ENCODE data around the gene PATJ. TPM values are rescaled to one million over a fixed set of nuclear protein-coding genes. Genes with fewer than 3 reads are reported as not detected.
"Not testable (repeated sequence)": the region's sequence is repeated elsewhere in the genome, so short reads cannot be mapped to it uniquely, and the experiment has no call there.

The PATJ gene
- total RNA-seq, 2 donors from 2014 or later: 21.6 to 25.3 TPM

DNA sequence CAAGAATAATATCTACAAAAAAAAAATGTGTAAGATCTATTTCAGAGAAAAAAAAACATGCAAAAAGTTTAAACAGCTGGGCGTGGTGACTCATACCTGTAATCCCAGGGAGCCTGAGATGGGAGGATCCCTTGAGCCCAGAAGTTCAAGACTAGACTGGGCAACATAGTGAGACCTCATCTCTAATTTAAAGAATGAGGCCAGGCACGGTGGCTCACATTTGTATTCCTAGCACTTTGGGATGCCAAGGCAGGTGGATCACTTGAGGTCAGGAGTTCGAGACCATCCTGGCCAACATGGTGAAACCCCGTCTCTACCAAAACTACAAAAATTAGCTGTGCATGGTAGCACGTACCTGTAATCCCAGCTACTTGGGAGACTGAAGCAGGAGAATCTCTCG lies 443.0 kb downstream of the PATJ start:
- not testable (repeated sequence) for H3K4me1 Mint-ChIP-seq (ENCODE audit: low read depth); ATAC-seq (replicated peaks in 1 of 2); H3K27me3 Mint-ChIP-seq (ENCODE audit: low read depth); H3K36me3 Mint-ChIP-seq (ENCODE audit: insufficient read depth in 2 of 2); H3K4me3 Mint-ChIP-seq; H3K9me3 Mint-ChIP-seq; DNase-seq; H3K27ac Mint-ChIP-seq

DNA sequence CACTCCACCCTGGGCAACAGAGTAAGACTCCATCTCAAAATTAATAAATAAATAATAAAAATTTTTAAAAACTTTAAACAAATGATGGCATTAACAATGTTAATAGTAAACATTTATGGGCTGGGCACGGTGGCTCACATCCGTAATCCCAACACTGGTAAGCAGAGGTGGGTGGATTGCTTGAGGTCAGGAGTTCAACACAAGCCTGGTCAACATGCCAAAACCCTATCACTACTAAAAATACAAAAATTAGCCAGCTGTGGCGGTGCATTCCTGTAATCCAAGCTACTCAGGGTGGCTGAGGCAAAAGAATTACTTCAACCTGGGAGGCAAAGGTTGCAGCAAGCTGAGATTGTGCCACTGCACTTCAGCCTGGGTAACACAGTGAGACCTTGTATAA lies 443.4 kb downstream of the PATJ start:
- DNase-seq: no peak
- Mint-ChIP-seq H3K27me3 (ENCODE audit: low read depth) (no peaks in the 10 kb centered on the region), H3K4me1 (ENCODE audit: low read depth) (no peaks in the 10 kb centered on the region), H3K4me3 (no peak overlapping the region), H3K36me3 (ENCODE audit: insufficient read depth in 2 of 2) (no peaks in the 10 kb centered on the region), H3K27ac (no peak overlapping the region), H3K9me3 (no peaks in the 10 kb centered on the region)
- ATAC-seq (replicated peaks in 1 of 2): no peak

DNA sequence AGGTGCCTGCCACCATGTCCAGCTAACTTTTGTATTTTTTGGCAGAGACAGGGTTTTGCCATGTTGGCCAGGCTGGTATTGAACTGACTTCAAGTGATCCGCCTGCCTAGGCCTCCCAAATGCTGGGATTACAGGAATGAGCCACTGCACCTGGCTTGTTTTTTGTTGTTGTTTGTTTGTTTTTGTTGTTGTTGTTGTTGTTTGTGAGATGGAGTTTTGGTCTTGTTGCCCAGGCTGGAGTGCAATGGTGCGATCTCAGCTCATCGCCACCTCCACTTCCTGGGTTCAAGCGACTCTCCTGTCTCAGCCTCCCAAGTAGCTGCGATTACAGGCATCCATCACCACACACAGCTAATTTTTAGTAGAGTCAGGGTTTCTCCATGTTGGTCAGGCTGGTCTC lies 445.3 kb downstream of the PATJ start:
- Mint-ChIP-seq H3K4me3 (no peak overlapping the region), H3K27me3 (ENCODE audit: low read depth) (no peaks in the 10 kb centered on the region), H3K27ac (no peak overlapping the region), H3K9me3 (no peaks in the 10 kb centered on the region), H3K4me1 (ENCODE audit: low read depth) (no peaks in the 10 kb centered on the region), H3K36me3 (ENCODE audit: insufficient read depth in 2 of 2) (no peaks in the 10 kb centered on the region)
- no peak for DNase-seq
- ATAC-seq (replicated peaks in 1 of 2): no peak

DNA sequence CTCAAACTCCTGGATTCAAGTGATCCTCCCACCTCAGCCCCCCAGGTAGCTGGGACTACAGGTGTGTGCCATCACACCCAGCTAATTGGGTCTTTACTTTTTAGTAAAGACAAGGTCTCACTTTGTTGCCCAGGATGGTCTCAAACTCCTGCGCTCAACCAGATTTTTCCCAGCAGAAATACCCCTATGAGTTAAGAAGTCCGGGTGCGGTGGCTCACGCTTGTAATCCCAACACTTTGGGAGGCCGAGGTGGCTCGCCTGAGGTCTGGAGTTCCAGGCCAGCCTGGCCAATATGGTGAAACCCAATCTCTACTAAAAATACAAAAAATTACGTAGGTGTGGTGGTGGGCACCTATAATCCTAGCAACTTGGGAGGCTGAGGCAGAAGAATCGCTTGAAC lies 445.8 kb downstream of the PATJ start:
- no peaks in the 10 kb centered on the region for H3K36me3 Mint-ChIP-seq (ENCODE audit: insufficient read depth in 2 of 2)
- no peaks in the 10 kb centered on the region for H3K9me3 Mint-ChIP-seq
- H3K27ac Mint-ChIP-seq: no peak overlapping the region

DNA sequence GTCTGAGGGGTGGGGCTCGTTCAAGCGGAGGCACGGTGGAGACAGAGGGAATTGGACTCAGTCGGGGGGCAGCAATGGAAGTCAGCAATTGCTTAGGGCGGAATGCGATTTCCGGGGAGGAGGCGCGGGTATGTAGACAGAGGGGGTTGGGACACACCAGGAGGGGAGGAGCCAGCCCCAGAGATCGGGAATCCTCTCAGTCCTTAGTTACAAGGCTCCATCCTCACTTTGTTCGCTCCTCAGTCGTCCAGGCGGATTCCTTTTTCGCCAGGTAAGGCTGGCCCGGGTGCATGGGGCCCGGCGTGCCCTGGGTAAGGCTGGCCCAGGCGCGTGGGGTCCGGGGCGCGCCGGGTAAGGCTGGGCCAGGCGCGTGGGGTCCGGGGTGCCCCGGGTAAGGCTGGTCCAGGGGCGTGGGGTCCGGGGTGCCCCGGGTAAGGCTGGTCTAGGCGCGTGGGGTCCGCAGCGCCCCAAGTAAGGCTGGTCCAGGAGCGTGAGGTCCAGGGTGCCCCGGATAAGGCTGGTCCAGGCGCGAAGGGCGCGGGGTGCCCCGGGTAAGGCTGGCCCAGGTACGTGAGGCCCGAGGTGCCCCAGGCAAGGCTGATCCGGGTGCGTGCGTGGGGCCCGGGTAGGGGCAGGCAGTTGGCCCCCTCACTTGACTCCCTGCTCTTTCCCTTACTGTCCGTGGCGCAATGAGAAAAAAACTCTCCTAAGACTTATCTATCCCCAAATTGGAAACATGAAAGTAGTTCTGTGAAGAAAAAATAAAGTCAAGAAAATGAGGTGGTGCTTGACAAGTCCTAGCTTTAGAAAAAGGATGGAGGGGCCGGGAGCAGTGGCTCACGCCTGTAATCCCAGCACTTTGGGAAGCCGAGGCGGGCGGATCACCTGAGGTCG lies 452.6 kb downstream of the PATJ start, which contains the start of gene L1TD1:
Gene L1TD1 (plus strand): TSS at position 199 of the 894 bp plus-strand sequence. CDS start 11,780 bp downstream, outside the sequence.
- Mint-ChIP-seq H3K4me3 (peak within 1 kb of the TSS in 1 of 2 donors; percentile 29), H3K27me3 (ENCODE audit: low read depth) (peaks cover 21% of the 10 kb centered on the region), H3K9me3 (no peaks in the 10 kb centered on the region), H3K27ac (no peak within 1 kb of the TSS), H3K4me1 (ENCODE audit: low read depth) (no peaks in the 10 kb centered on the region), H3K36me3 (ENCODE audit: insufficient read depth in 2 of 2) (peaks cover 0 to 4% of the 10 kb centered on the region in 2 donors)
- ATAC-seq (replicated peaks in 1 of 2) (no peak), DNase-seq (no peak)

More for the DNA sequence above, 445.8 kb downstream of the PATJ start:
- ATAC-seq (replicated peaks in 1 of 2) (no peak), DNase-seq (no peak)
- Mint-ChIP-seq H3K27me3 (ENCODE audit: low read depth) (no peaks in the 10 kb centered on the region), H3K4me1 (ENCODE audit: low read depth) (no peaks in the 10 kb centered on the region), H3K4me3 (no peak overlapping the region)

DNA sequence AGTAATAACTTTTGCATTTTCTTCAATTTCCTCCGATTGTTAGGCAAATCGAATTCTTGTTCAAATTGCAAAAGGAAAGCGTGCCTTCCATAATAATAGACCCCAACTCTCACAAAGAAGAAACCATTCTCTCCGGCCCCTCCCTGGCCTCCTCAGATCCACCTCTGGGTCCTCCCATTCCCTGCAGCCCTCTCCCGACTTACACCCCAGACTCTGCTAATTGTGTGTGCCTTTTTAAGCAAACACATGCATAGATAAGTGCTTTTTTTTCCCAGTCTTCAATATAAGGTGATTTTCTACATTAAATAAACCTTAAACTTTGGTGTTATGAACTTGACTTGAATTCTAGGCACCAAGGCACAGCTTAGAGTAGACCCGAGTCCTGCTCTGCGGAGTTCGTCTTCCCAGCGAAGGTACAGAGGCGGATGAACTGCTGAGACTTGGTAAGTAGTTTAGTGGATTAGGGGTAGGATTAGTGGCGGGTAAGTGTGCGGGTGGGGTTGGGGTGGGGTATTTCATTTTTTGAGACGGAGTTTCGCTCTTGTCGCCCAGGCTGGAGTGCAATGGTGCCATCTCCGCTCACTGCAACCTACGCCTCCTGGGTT lies 453.9 kb downstream of the PATJ start:
- no peak for DNase-seq
- Mint-ChIP-seq H3K4me1 (ENCODE audit: low read depth) (no peaks in the 10 kb centered on the region), H3K9me3 (no peaks in the 10 kb centered on the region), H3K27me3 (ENCODE audit: low read depth) (peaks cover 21% of the 10 kb centered on the region), H3K36me3 (ENCODE audit: insufficient read depth in 2 of 2) (peaks cover 0 to 4% of the 10 kb centered on the region in 2 donors), H3K27ac (no peak overlapping the region), H3K4me3 (no peak overlapping the region)
- no peak for ATAC-seq (replicated peaks in 1 of 2)

DNA sequence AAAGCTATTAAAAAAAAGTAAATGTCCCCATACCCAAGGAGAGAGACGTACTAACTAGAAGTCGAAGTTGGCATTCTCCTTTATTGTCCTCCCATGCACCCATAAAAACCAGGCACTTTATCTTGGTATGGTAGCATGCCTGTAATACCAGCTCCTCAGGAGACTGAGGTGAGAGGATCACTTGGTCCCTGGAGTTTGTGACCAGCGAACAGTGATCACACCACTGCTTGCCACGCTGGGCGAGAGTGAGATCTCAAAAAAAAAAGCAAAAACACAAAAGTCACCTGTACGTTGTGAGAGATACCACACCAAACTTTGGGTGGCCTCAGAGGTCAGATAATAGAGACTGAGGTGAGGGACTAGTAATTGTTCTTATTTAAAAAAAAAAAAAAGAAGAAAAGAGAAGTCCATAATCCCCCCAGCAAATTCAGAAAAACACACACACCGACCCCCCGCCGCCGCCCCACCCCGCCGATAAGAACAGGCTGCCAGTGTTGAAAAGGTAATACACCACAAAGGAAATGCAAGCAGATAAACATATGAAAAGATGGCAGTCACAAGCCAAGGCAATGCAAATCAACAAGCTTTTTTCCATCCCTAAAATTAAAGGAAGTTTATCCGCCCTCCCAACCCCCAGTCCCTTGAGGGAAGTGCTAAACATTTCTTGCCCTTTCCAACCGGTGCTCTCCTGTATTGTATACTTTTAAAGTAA lies 455.9 kb downstream of the PATJ start:
- H3K36me3 Mint-ChIP-seq (ENCODE audit: insufficient read depth in 2 of 2): peaks cover 0 to 4% of the 10 kb centered on the region in 2 donors
- DNase-seq: no peak
- H3K9me3 Mint-ChIP-seq: no peaks in the 10 kb centered on the region
- peaks cover 21% of the 10 kb centered on the region for H3K27me3 Mint-ChIP-seq (ENCODE audit: low read depth)
- ATAC-seq (replicated peaks in 1 of 2): no peak
- no peak overlapping the region for H3K27ac Mint-ChIP-seq
- H3K4me1 Mint-ChIP-seq (ENCODE audit: low read depth): no peaks in the 10 kb centered on the region
- no peak overlapping the region for H3K4me3 Mint-ChIP-seq

DNA sequence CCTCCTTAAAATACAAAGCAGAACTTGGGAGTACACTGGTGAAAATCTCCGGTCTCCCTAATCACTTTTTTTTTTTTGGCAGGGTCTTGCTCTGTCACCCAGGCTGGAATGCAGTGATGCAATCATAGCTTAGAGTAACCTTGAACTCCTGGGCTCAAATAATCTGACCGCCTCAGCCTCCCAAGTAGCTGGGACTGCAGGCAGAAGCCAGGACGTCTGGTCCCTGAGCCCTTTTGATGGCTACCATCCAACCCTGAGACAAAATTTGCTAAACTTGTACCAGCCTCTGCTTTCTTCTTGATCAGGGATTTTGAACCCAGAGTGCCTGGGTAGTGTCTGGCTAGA lies 456.5 kb downstream of the PATJ start:
- peaks cover 21% of the 10 kb centered on the region for H3K27me3 Mint-ChIP-seq (ENCODE audit: low read depth)
- no peak overlapping the region for H3K27ac Mint-ChIP-seq
- H3K36me3 Mint-ChIP-seq (ENCODE audit: insufficient read depth in 2 of 2): peaks cover 0 to 4% of the 10 kb centered on the region in 2 donors
- ATAC-seq (replicated peaks in 1 of 2): no peak
- no peak overlapping the region for H3K4me3 Mint-ChIP-seq
- no peaks in the 10 kb centered on the region for H3K4me1 Mint-ChIP-seq (ENCODE audit: low read depth)
- H3K9me3 Mint-ChIP-seq: no peaks in the 10 kb centered on the region
- no peak for DNase-seq

DNA sequence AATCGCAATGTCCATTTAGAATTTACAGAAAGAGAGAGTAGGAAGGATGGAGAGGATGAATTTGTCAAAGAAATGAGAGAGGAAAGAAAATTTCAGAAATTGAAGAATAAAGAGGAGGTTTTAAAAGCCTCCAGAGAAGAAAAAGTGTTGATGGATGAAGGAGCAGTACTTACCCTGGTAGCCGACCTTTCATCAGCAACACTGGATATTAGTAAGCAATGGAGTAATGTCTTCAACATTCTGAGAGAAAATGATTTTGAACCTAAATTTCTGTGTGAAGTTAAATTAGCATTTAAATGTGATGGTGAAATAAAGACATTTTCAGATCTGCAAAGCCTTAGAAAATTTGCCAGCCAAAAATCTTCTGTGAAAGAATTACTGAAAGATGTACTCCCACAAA lies 464.9 kb downstream of the PATJ start:
- Mint-ChIP-seq H3K36me3 (ENCODE audit: insufficient read depth in 2 of 2) (peaks cover 8 to 11% of the 10 kb centered on the region in 2 donors), H3K27me3 (ENCODE audit: low read depth) (no peaks in the 10 kb centered on the region), H3K9me3 (peaks cover 10% of the 10 kb centered on the region in 2 donors), H3K4me3 (no peak overlapping the region), H3K4me1 (ENCODE audit: low read depth) (peaks cover 9% of the 10 kb centered on the region), H3K27ac (no peak overlapping the region)
- ATAC-seq (replicated peaks in 1 of 2) (no peak), DNase-seq (no peak)

DNA sequence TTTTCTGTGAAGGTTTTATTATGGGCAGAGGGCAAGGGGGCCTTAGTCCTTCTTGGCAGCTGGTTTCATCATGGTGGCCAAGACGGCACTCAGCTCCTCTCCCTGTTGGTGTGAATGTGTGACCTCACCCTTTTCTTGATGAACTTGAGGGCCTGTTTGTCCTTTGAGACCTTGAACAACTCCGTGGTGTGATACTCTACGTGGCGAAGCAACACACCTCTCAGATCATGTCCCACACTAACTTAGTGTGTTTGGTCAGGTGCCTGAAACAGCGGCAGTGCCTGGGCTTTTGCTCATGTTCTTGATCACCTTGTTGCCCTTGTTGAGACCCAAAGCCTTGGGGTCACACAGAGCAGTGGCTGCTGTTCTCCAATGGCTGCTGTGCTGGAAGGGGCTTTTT lies 465.8 kb downstream of the PATJ start:
- Mint-ChIP-seq H3K9me3 (peaks cover 10% of the 10 kb centered on the region in 2 donors), H3K4me3 (no peak overlapping the region), H3K27me3 (ENCODE audit: low read depth) (no peaks in the 10 kb centered on the region), H3K4me1 (ENCODE audit: low read depth) (peaks cover 9% of the 10 kb centered on the region), H3K36me3 (ENCODE audit: insufficient read depth in 2 of 2) (peaks cover 8 to 11% of the 10 kb centered on the region in 2 donors), H3K27ac (no peak overlapping the region)
- ATAC-seq (replicated peaks in 1 of 2) (no peak), DNase-seq (no peak)

DNA sequence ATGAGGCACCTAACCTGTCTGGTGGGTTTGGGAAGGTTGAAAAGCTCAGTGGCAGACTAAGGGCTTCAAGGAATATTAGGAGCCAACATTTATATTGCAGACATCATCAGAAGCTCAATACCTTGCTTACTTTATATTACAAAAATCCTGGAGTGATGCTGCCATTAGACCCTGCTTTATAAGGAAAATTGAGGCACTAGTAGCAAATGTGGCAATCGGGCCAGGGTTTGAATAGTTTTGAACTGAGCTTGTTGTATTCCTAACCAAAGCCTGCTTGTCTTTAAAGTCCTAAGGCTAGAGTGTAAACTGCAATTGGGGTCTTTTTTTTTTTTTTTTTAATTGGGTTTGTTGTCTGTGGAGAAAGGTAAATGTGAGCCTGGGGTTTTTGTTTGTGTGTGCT lies 466.7 kb downstream of the PATJ start:
- Mint-ChIP-seq H3K4me3 (no peak overlapping the region), H3K9me3 (peaks cover 10% of the 10 kb centered on the region in 2 donors), H3K27ac (no peak overlapping the region), H3K4me1 (ENCODE audit: low read depth) (peaks cover 9% of the 10 kb centered on the region), H3K36me3 (ENCODE audit: insufficient read depth in 2 of 2) (peaks cover 8 to 11% of the 10 kb centered on the region in 2 donors), H3K27me3 (ENCODE audit: low read depth) (no peaks in the 10 kb centered on the region)
- DNase-seq (no peak), ATAC-seq (replicated peaks in 1 of 2) (no peak)

DNA sequence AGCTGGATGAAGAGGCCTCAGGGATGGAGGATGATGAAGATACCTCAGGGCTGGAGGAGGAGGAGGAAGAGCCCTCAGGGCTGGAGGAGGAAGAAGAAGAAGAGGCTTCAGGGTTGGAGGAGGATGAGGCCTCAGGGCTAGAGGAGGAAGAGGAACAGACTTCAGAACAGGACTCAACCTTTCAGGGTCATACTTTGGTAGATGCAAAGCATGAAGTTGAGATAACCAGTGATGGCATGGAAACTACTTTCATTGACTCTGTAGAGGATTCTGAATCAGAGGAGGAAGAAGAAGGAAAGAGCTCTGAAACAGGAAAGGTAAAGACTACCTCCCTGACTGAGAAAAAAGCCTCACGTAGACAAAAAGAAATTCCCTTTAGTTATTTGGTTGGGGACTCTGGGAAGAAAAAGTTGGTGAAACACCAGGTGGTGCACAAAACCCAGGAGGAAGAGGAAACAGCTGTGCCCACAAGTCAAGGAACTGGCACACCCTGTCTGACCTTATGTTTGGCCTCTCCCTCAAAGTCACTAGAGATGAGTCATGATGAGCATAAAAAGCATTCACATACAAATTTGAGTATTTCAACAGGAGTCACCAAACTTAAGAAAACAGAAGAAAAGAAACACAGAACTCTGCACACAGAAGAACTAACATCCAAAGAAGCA lies 467.8 kb downstream of the PATJ start:
- H3K27ac Mint-ChIP-seq: no peak overlapping the region

DNA sequence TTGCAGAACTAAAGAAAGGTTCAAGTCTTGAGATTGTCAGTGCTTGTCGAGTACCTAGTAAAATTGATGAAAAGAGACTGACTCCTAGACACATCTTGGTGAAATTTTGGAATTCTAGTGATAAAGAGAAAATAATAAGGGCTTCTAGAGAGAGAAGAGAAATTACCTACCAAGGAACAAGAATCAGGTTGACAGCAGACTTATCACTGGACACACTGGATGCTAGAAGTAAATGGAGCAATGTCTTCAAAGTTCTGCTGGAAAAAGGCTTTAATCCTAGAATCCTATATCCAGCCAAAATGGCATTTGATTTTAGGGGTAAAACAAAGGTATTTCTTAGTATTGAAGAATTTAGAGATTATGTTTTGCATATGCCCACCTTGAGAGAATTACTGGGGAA lies 468.7 kb downstream of the PATJ start:
- DNase-seq (no peak), ATAC-seq (replicated peaks in 1 of 2) (no peak)
- Mint-ChIP-seq H3K4me3 (no peak overlapping the region), H3K27me3 (ENCODE audit: low read depth) (no peaks in the 10 kb centered on the region), H3K36me3 (ENCODE audit: insufficient read depth in 2 of 2) (peaks cover 8 to 11% of the 10 kb centered on the region in 2 donors), H3K9me3 (peaks cover 10% of the 10 kb centered on the region in 2 donors), H3K4me1 (ENCODE audit: low read depth) (peaks cover 9% of the 10 kb centered on the region), H3K27ac (no peak overlapping the region)

More for the DNA sequence above, 467.8 kb downstream of the PATJ start:
- H3K36me3 Mint-ChIP-seq (ENCODE audit: insufficient read depth in 2 of 2): peaks cover 8 to 11% of the 10 kb centered on the region in 2 donors
- DNase-seq (no peak), ATAC-seq (replicated peaks in 1 of 2) (no peak)
- peaks cover 9% of the 10 kb centered on the region for H3K4me1 Mint-ChIP-seq (ENCODE audit: low read depth)
- no peak overlapping the region for H3K4me3 Mint-ChIP-seq
- H3K27me3 Mint-ChIP-seq (ENCODE audit: low read depth): no peaks in the 10 kb centered on the region
- peaks cover 10% of the 10 kb centered on the region in 2 donors for H3K9me3 Mint-ChIP-seq

All from activated T-cell treated with anti-CD3 and anti-CD28 coated beads, Interleukin-2, amount 50 U/mL, for 72 hours (primary cell).